H1 (cell line): ENCODE measurements around the gene DRAM2. TPM values are rescaled to one million over a fixed set of nuclear protein-coding genes. Genes with fewer than 3 reads are reported as not detected.

Experiments
- JUN ChIP-seq: IDR thresholded peaks from 2 replicates; pipeline ENCODE4 v1.6.1; 2011; ENCODE audit warnings: low read depth, mild to moderate bottlenecking, improper control_type of control experiment, low read length
- SAP30 ChIP-seq: fragments of 300-600 bp; sonication (generic); IDR thresholded peaks from 2 replicates; pipeline ENCODE4 v1.7.1; 2012; ENCODE audit warnings: low read length, moderate library complexity, mild to moderate bottlenecking, inconsistent platforms; ENCODE audit not compliant: insufficient read depth, insufficient replicate concordance
- TAF1 ChIP-seq: IDR thresholded peaks from 2 replicates; pipeline ENCODE4 v1.6.1; 2011; ENCODE audit warnings: mild to moderate bottlenecking, low read depth, low read length
- polyA plus RNA-seq, 7 experiments: library from polyadenylated mRNA; depleted of rRNA in 3 of 7; stranded (reverse) in 5 of 7; unstranded in 2 of 7; fragments of >200 nt in 5 of 7; fragments of 200-250 nt in 2 of 7; gene quantifications; 1 replicate in 5 of 7; 2 replicates in 1 of 7; 4 replicates in 1 of 7; pipeline versions ENCODE4 v1.2.1 to v1.2.3, GENCODE V29; 2011 to 2013; ENCODE audit warnings: missing spikeins in 2 of 7, mixed read lengths in 2 of 7
- total RNA-seq: library from RNA; stranded (reverse); fragmentation: NEBNext Ultra II Directional; extraction: Animal tissue kit (Norgen Biotek cat#: 25700); gene quantifications from 2 replicates; pipeline ENCODE4 v1.2.1, GENCODE V29; 2021

The DRAM2 gene
- total and polyA plus RNA-seq, 2 of the 8 experiments (the other 6 are each of a cell fraction or from before 2014, with no cell fraction given): 35.2 to 68.2 TPM

DNA sequence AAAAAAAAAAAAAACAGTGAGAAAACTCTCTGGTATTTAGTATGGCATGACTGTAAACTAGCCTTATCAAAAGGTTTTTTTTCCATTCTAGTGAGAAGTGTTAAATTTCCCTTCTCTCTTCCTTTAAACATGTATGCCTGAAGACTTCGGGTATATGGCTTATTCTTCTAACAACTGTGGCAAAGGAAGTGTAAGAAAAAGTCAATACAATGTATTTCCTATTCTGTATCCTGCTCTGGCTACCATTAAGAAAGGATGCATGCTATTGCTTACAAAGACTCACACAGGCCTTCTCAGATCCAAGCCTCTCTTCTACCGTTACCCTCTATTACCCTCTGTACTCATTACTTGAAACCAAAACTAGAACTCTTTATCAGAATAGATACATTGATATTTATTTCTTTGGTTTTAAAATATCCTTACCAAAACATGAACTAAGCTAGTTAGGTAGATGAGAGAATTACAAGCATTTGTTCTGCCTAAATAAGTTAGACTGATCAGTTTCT, 8.5 kb upstream of the DRAM2 start (continued):
- TF ChIP-seq JUN: no peak
- TF ChIP-seq TAF1: no peak
- TF ChIP-seq SAP30: no peak
